GM03348 (cell line): Measurements from ENCODE around the gene GIT2.
A peak's percentile ranks its signal among the peaks of the same experiment; 100 is the strongest.
"Not testable (repeated sequence)": the region's sequence is repeated elsewhere in the genome, so short reads cannot be mapped to it uniquely, and the experiment has no call there.

Experiments used
- DNase-seq: peaks from one replicate; pipeline ENCODE4 v3.0.0; 2012; ENCODE audit warnings: low spot score

GIT2 gene

DNA sequence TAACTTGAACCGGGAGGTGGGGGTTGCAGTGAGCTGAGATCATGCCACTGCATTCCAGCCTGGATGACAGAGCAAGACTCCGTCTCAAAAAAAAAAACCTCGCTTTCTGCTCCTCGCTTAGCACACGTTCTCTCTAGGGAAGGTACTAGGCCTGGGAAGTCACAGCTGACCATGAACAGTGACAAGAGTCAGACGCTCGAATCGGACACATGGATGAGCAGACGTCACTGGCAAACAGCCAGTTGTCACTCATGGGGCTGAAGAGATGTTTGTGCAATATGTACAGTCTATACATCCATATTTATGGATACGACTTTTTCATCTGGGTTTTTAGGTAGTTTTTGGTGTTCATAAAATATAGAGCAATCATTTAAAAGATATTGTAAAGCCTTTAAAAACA, 76.7 kb downstream of the GIT2 start:
- DNase-seq, result no peak

GRCh38 chr12:109916045-109916444, 80.1 kb downstream of the GIT2 start:
- no peak for DNase-seq

DNA sequence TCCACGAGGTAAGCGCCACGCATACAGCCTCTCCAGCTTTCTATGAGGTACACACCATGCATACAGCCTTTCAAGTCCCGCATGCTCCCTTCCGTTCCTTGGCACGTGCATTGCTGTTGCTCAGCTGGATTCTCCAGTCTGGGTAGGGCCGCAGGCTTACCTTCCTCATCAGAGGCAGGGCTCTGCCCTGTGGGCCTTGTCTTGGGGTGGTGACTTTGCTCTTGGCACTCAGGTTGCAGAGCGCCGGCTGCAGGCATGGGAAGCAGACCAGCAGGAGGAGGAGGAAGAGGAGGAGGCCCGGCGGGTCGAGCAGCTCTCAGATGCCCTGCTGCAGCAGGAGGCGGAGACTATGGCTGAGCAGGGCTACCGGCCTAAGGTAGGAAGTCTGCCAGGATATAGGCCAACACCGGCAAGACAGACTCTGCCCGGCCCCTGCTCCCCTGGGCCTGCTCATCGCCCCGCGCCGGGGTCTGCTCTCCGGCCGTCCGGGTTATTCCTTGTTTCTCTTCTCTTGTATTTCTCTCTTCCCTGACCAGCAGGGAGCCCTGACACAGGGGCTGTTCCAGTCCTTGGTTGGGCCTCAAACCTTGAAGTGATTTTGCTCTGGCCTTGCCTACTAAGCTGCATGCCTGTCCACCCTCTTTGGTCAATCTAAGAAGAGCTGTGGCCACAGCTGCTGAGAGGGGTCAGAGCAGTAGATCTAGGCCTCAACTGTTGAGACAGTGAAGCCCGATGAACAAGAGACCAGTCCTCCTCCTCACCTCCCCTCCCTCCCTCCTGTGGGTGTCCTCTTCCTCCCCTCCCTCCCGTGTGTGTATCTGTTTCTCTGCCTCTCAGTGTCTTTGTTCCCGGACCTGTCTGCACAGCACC, 80.8 kb downstream of the GIT2 start:
- no peak for DNase-seq

GRCh38 chr12:109914461-109914860, 81.7 kb downstream of the GIT2 start:
- no peak for DNase-seq

DNA sequence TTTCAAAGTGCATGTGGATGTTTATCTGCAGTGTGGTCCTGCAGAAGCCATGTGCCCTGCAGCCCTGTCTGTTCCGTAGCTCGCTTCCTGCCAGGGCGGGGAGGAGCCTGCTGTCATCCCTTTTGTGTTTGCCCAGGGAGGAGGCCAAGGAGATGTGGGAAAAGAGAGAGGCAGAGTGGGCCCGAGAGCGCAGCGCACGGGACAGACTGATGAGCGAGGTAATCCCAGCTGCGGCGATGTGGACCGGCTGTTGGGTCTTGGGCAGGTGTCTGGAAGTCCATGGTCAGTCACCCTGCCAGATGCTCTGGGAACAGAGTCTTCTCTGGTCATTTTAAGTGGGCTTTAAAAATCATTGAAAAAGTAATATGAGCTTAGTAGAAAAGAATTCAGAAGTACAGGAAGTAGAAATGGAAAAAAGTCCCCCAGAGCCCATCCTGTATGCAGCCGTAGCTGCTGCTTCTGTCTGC, 83.3 kb downstream of the GIT2 start:
- DNase-seq, result no peak

GRCh38 chr12:109910969-109911348, 85.2 kb downstream of the GIT2 start:
- peak; percentile 48 for DNase-seq

DNA sequence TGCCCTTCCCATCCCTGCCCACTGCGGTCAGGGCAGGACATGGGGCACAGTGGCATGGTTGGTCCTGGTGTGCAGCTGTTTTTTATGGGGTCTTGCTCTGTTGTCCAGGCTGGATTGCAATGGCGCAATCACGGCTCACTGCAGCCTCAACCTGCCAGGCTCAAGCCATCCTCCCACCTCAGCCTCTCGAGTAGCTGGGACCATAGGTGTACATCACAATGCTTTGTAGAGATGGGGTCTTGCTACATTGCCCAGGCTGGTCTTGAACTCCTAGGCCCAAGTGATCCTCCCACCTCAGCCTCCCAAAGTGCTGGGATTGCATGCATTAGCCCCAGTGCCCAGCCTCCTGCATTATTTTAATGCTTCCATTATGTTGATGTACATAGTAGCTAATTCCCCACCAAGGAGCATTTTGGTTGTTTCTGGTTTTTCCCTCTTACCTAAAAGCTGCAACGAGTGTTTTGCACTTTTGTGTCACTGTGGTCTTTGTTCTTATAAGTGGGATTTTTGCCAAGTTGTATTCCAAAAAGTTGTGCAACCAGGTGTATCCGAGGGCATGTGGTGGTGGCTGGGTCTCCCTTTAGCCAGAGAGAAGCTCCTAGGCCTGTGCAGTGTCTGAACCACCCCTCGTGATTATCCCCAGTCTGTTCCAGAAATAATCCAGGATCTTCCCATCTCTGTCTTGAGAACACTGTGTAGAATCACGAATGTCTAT, 85.8 kb downstream of the GIT2 start:
- no peak for DNase-seq

- no peak for DNase-seq
Observed at GRCh38 chr12:109905301-109905700, 90.9 kb downstream of the GIT2 start.

DNA sequence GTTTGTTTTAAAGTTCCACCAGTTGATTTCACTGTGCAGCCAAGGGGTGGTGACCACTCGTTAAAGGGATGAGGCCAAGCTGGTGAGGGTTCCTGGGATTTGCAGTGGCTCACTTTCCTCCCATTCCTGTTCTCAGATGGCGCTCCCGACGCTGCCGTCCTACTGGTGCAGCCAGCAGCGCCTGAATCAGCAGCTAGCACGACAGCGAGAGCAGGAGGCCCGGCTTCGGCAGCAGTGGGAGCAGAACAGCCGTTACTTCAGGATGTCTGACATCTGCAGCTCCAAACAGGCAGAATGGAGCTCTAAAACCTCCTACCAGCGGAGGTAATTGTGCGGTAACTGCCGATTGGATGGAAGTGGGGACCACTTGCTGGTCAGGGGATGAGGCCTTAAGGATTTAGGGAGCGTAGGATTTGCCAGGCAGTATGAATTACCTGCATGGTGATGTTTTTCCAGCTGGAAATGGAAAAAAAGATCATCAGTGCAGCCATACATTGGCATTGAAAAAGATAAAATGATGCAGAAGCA, 93.2 kb downstream of the GIT2 start:
- DNase-seq, result no peak

GRCh38 chr12:109900752-109901580, 95.2 kb downstream of the GIT2 start:
- peak; percentile 31 for DNase-seq

- DNase-seq, result peak; percentile 92
Observed at GRCh38 chr12:109899783-109900751, 96.1 kb downstream of the GIT2 start, which contains the start of gene TCHP. Gene TCHP (plus strand): TSS chr12:109900274. CDS start chr12:109903027, 2,753 bp downstream.

DNA sequence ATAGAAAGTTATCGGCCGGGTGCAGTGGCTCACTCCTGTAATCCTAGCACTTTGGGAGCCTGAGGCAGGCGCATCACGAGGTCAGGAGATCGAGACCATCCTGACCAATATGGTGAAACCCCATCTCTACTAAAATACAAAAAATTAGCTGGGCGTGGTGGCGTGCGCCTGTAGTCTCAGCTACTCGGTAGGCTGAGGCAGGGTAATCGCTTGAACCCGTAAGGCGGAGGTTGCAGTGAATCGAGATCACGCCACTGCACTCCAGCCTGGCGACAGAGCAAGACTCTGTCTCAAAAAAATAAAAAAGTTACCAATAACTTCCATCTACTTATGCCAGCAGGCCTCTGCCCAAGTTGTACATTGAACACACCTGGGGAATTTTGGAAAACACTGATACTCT, 96.8 kb downstream of the GIT2 start:
- not testable (repeated sequence) for DNase-seq

- no peak for DNase-seq
Observed at GRCh38 chr12:109897029-109897428, 99.1 kb downstream of the GIT2 start.

GRCh38 chr12:109896188-109896587, 100.0 kb downstream of the GIT2 start:
- DNase-seq, result no peak

- DNase-seq, result no peak
Observed at GRCh38 chr12:109894939-109895338, 101.2 kb downstream of the GIT2 start.

- DNase-seq, result no peak
Observed at GRCh38 chr12:109893261-109893995, 102.7 kb downstream of the GIT2 start.

DNA sequence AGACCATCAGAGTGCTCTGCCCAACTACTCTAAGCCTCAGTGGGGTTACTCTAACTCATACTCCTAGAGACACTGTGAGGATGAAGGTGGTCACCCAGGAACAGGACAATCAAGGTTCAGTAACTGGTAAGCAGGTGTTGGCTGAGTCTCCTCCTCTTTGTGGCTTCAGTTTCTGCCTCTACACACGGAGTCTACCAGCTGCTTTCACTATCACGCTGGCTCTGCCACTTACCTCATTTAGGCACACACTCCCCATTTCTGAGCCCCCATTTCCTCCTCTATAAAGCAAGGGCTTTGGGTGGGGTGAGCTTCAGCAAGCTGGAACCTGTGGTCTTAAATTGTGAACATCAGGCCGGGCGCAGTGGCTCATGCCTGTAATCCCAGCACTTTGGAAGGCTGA, 103.4 kb downstream of the GIT2 start:
- no peak for DNase-seq

DNA sequence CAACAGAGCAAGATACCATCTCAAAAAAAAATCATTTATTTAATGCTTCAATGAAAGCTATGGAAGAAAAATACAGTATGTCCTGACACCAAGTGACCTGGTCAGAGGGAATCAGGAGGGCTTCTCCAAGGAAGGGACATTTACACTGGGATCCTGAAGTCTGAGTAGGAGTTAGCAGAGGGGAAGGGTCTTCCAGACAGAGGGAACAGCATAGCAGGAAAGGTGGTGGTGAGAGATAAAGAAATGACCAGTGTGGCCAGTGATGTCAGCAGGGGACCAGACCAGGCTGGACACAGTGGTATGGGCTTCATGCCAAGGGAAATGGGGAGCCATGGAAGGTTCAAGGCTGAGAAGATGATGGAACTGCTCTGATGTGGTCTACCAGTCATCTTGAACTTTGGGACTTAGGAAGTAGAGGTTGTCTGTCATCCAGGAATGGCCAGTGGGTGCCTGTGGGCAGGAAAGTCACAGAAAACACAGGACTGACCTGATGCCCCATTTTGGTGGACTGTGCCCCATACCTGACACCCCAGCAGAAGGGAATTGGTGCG, 103.9 kb downstream of the GIT2 start:
- no peak for DNase-seq

DNA sequence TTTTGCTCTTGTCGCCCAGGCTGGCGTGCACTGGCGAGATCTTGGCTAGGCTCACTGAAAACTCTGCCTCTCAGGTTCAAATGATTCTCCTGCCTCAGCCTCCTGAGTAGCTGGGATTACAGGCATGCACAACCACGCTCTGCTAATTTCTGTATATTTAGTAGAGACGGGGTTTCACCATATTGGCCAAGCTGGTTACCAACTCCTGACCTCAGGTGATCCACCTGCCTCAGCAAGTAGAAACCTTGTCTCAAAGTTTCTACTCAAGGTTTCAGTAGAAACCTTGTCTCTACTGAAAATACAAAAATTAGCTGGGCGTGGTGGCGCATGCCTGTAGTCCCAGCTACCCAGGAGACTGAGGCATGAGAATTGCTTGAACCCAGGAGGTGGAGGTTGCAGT, 104.4 kb downstream of the GIT2 start:
- DNase-seq, result not testable (repeated sequence)
